ENCODE results near the gene GLI3. TPM values are rescaled to one million over a fixed set of nuclear protein-coding genes. Genes with fewer than 3 reads are reported as not detected.

Gene GLI3
- total and polyA plus RNA-seq, 2 of the 4 experiments (the other 2 are of a cell fraction) = 1.3 to 3.9 TPM

GRCh38 chr7:42269161-42269560, 32.2 kb upstream of the GLI3 start:
- Histone ChIP-seq H2BK15ac (ENCODE audit: low read depth, low read length) (no peak overlapping the region), H4K8ac (ENCODE audit: low read depth in 2 of 2, low read length in 2 of 2) (no peak overlapping the region), H3K23ac (ENCODE audit: low read depth, low read length) (no peak overlapping the region), H2BK120ac (ENCODE audit: low read depth, low read length) (no peak overlapping the region), H2BK5ac (ENCODE audit: low read depth, low read length, poor library complexity, severe bottlenecking) (no peak overlapping the region), H3K4me2 (ENCODE audit: low read depth, low read length) (no peak overlapping the region), H3K9me1 (ENCODE audit: insufficient read depth, low read length) (no peaks in the 10 kb centered on the region; the same call in 1 of the 2 replicates), H3K56ac (ENCODE audit: extremely low read depth, insufficient read depth, low read length) (no peak overlapping the region), H3K9me3 (ENCODE audit: control insufficient read depth, insufficient read depth, low read length) (no peaks in the 10 kb centered on the region), H3K4ac (ENCODE audit: low read depth, low read length) (no peak overlapping the region), H3K79me1 (ENCODE audit: low read depth in 1 of 2, low read length in 2 of 2) (no peaks in the 10 kb centered on the region), H2AFZ (replicated peaks; ENCODE audit: low read length, poor library complexity) (no peak overlapping the region), H4K20me1 (ENCODE audit: insufficient read depth, low read length) (no peaks in the 10 kb centered on the region), H4K5ac (ENCODE audit: low read depth, low read length) (no peak overlapping the region), H3K14ac (replicated peaks; ENCODE audit: low read depth, low read length) (no peak overlapping the region), H3K4me1 (ENCODE audit: control insufficient read depth, insufficient read depth, low read length) (no peaks in the 10 kb centered on the region), H2AK9ac (replicated peaks; ENCODE audit: low read depth, low read length, poor library complexity) (no peak overlapping the region), H3K27me3 (ENCODE audit: control insufficient read depth, insufficient read depth, low read length) (no peaks in the 10 kb centered on the region), H3K36me3 (ENCODE audit: control insufficient read depth, insufficient read depth, low read length) (no peaks in the 10 kb centered on the region), H3K4me3 (ENCODE audit: insufficient read depth, low read depth, low read length) (no peak overlapping the region), H3K9ac (ENCODE audit: low read depth, low read length) (no peak overlapping the region), H2AK5ac (ENCODE audit: low read depth, low read length) (no peak overlapping the region), H4K91ac (ENCODE audit: insufficient read depth, low read depth, low read length) (no peak overlapping the region), H2BK20ac (ENCODE audit: low read depth, low read length) (no peak overlapping the region), H3K18ac (ENCODE audit: low read depth, low read length) (no peak overlapping the region), H3K27ac (ENCODE audit: insufficient read depth, low read length) (no peak overlapping the region)
- BruUV-seq (replicated peaks) = no TSS peak
- POLR2A ChIA-PET (ENCODE audit: unreplicated experiment) = no interaction called here
- CTCF ChIA-PET = interaction anchor here (1.5 kb wide), 1 partner anchor 10 kb away, joined by 3 read pairs; no protein-coding TSS in a partner anchor
- dilution Hi-C loops (cut with HindIII; ENCODE audit: low sequenced_read_pairs, unreplicated experiment) = no loop called here
- intact Hi-C loops (cut with micrococcal nuclease) = no loop called here
- in situ Hi-C loops (cut with MboI; ENCODE audit: low sequenced_read_pairs) = no loop called here
- ATAC-seq (ENCODE audit: low read depth) (no peak), DNase-seq (no peak)
- 80% methylated on average over 1 of the region's 4 CpGs; no CpG with 5 or more reads in 1 of the 2 experiments for WGBS, 2 experiments (ENCODE audit: extremely low coverage in 2 of 2, insufficient read length in 1 of 2)
- TF ChIP-seq ELK1 (IDR thresholded peaks at IDR 0.05; ENCODE audit: borderline replicate concordance, low read depth, low read length) (no peak), CTCF (conservative IDR thresholded peaks at IDR 0.05; ENCODE audit: low read depth, low read length) (no peak), POLR2A (IDR thresholded peaks at IDR 0.05; ENCODE audit: low read depth, low read length) (no peak), MAZ (IDR thresholded peaks at IDR 0.05; ENCODE audit: borderline replicate concordance, low read depth, low read length) (no peak), CEBPB (IDR thresholded peaks at IDR 0.05; ENCODE audit: low read depth, low read length) (no peak), NFE2L2 (IDR thresholded peaks at IDR 0.05; ENCODE audit: low read depth, low read length) (no peak), MAFK (IDR thresholded peaks at IDR 0.05; ENCODE audit: low read depth, low read length) (no peak), SMC3 (IDR thresholded peaks at IDR 0.05; ENCODE audit: low read depth, low read length) (no peak), CHD1 (IDR thresholded peaks at IDR 0.05; ENCODE audit: low read depth, low read length) (no peak), MXI1 (IDR thresholded peaks at IDR 0.05; ENCODE audit: borderline replicate concordance, low read depth, low read length) (no peak), USF2 (IDR thresholded peaks at IDR 0.05; ENCODE audit: low read depth, low read length) (no peak), BHLHE40 (IDR thresholded peaks at IDR 0.05; ENCODE audit: low read depth, low read length) (no peak), RCOR1 (IDR thresholded peaks at IDR 0.05; ENCODE audit: insufficient replicate concordance, low read length) (no peak), RFX5 (IDR thresholded peaks at IDR 0.05; ENCODE audit: low read depth, low read length) (no peak), FOS (IDR thresholded peaks at IDR 0.05; ENCODE audit: low read depth, low read length) (no peak)

All from IMR-90 (cell line).